Measurements from ENCODE around the gene HOXC12.

The HOXC12 gene

GRCh38 chr12:53998900-53999236 is 44.2 kb downstream of the HOXC12 start:
- no peak for DNase-seq

- no peak for DNase-seq
Observed at GRCh38 chr12:53999559-54000115, 44.9 kb downstream of the HOXC12 start.

GRCh38 chr12:54000116-54001114 is 45.7 kb downstream of the HOXC12 start, which contains the start of gene HOXC9:
TSS of gene HOXC9 (plus strand) at chr12:54000161. CDS start at chr12:54000189, 28 bp downstream.
- DNase-seq = no peak

GRCh38 chr12:54001283-54002187 is 46.8 kb downstream of the HOXC12 start:
- no peak for DNase-seq

- no peak for DNase-seq
Observed at GRCh38 chr12:54002278-54002914, 47.7 kb downstream of the HOXC12 start.

- DNase-seq = no peak
Observed at GRCh38 chr12:54002915-54003389, 48.2 kb downstream of the HOXC12 start.

- DNase-seq = no peak
Observed at GRCh38 chr12:54003625-54004024, 48.9 kb downstream of the HOXC12 start.

GRCh38 chr12:54004063-54004840 is 49.5 kb downstream of the HOXC12 start:
- no peak for DNase-seq

- DNase-seq = no peak
Observed at GRCh38 chr12:54004841-54005530, 50.3 kb downstream of the HOXC12 start.

GRCh38 chr12:54005531-54005852 is 50.8 kb downstream of the HOXC12 start:
- no peak for DNase-seq

GRCh38 chr12:54005853-54006558 is 51.3 kb downstream of the HOXC12 start:
- peak; percentile 85 for DNase-seq

GRCh38 chr12:54006559-54007220 is 52.0 kb downstream of the HOXC12 start:
- DNase-seq = no peak

GRCh38 chr12:54007538-54008259 is 53.0 kb downstream of the HOXC12 start:
- DNase-seq = no peak

- no peak for DNase-seq
Observed at GRCh38 chr12:54008260-54008552, 53.5 kb downstream of the HOXC12 start.
